Measurements from ENCODE around the gene ZDHHC16.

Gene ZDHHC16

DNA sequence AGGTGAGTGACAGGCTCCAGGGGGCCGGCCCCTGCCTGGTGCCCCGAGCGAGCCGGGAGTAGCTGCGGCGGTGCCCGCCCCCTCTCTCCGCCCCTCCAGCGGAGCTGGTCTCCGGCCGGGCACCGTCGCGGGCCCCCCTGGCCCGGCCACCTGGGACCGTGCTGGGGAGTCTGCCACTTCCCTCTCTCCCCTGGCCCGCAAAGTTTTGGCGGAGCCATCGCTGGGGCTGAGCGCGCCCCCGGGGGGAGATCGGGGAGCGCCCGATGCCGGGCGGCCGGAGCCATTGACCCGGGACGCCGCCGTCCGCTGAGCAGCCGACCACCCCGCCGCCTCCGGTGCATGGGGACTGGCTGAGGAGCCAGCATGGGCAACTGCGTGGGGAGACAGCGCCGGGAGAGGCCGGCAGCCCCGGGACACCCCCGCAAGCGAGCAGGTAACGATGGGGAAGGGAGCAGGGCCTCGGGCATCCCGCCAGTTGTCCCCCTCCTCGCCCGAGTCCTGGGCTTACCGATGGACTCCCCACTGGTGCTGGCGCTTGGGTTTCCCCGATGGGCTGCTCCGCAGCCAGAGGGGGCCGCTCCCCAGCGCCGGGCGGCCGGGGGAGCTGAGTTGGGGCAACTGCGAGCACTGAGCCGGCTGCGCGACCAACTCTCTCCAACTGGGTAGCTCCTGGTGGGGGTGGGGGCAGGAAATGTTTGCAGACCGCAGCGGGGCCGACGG is 53.0 kb downstream of the ZDHHC16 start, which contains the start of gene UBTD1:
Gene UBTD1, plus strand, starts transcription at position 84 of the 720 bp plus-strand sequence. Its CDS starts 280 bp downstream, at position 364.
- peaks cover 1% of the 10 kb centered on the region for H3K36me3 Mint-ChIP-seq (ENCODE audit: low read depth)
- peak within 1 kb of the TSS; percentile 90 to 99 (median 94) for H3K4me3 Mint-ChIP-seq
- H3K27me3 Mint-ChIP-seq (ENCODE audit: low read depth) = peaks cover 28% of the 10 kb centered on the region
- TF ChIP-seq, protein P1, sequence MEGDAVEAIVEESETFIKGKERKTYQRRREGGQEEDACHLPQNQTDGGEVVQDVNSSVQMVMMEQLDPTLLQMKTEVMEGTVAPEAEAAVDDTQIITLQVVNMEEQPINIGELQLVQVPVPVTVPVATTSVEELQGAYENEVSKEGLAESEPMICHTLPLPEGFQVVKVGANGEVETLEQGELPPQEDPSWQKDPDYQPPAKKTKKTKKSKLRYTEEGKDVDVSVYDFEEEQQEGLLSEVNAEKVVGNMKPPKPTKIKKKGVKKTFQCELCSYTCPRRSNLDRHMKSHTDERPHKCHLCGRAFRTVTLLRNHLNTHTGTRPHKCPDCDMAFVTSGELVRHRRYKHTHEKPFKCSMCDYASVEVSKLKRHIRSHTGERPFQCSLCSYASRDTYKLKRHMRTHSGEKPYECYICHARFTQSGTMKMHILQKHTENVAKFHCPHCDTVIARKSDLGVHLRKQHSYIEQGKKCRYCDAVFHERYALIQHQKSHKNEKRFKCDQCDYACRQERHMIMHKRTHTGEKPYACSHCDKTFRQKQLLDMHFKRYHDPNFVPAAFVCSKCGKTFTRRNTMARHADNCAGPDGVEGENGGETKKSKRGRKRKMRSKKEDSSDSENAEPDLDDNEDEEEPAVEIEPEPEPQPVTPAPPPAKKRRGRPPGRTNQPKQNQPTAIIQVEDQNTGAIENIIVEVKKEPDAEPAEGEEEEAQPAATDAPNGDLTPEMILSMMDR (IDR thresholded peaks at IDR 0.05; ENCODE audit: unreplicated experiment in 3 of 3) = no peak
- no peaks in the 10 kb centered on the region for H3K9me3 Mint-ChIP-seq
- H3K4me1 Mint-ChIP-seq = peaks cover 39% of the 10 kb centered on the region
- H3K27ac Mint-ChIP-seq = peak within 1 kb of the TSS; percentile 24 to 96 (median 88)

DNA sequence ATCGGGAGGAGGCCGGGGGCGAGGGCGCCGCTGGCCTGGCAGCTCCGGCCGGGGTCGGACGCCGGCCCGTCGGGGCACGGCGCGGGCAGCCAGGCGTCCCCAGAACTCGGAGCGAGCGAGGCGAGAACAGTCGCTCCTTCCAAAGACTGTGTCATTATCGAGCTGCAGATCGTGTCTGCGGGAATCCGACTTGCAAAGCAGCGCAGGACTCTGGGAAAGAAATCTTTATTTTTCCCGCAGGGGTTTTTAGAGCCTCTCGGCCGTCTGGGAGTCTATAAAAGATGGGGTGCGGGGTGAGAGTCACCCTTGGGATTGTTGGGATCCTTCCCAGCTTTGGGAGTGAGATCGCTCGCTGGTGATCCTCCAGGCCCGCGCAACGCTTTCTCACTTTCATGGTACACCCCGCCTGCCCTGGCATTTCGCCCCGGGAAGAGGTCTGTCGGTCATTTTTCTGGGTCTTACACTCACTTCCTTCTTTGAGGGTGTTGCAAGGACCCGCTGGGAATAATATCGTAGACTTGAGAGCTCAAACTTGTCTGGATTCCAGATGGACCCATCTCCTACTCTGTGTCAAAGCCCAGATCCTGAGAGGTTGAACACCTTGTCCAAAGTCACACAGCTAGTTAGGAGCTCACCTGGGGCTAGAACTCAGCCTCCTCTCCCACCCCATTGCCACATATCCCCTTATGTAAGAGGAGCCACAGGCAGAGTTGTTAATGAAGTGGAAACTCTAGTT is 53.8 kb downstream of the ZDHHC16 start:
- Mint-ChIP-seq H3K4me1 (peaks cover 31% of the 10 kb centered on the region), H3K36me3 (ENCODE audit: low read depth) (no peaks in the 10 kb centered on the region), H3K27me3 (ENCODE audit: low read depth) (peaks cover 28% of the 10 kb centered on the region), H3K4me3 (peak overlapping the region; percentile 75 to 86 (median 86)), H3K9me3 (no peaks in the 10 kb centered on the region), H3K27ac (peak overlapping the region; percentile 1 to 36 (median 20))
- TF ChIP-seq, protein P1 (IDR thresholded peaks at IDR 0.05; ENCODE audit: unreplicated experiment in 3 of 3) = no peak

DNA sequence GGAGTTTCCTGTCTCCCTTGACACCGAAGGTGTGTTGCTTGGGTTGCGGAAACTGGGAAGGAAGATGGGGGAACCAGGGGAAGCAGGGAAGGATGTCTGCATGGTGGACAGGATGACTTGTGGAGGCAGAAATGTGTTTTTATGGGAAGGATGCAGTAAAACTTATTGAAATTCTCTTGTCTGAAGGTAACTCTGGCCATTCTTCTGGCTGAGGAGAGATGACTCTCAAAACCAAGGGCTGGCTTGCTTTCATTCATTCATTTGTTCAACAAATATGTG is 54.3 kb downstream of the ZDHHC16 start:
- peaks cover 28% of the 10 kb centered on the region for H3K27me3 Mint-ChIP-seq (ENCODE audit: low read depth)

DNA sequence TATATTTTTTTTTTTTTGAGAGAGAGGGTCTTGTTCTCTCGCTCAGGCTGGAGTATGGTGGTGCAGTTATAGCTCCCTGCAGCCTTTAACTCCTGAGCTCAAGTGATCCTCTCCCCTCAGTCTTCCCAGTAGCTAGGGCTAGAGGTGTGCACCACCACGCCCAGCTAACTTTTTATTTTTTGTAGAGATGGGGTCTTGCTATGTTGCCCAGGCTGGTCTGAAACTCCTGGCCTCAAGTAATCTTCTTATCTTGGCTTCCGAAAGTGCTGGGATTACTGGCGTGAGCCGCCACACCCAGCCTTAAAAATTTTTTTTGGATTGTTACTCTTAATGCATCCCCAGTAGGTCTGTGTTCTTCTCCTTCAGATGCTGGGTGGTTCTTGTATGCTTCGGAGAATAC is 56.9 kb downstream of the ZDHHC16 start:
- Mint-ChIP-seq H3K4me3 (no peak overlapping the region), H3K4me1 (peaks cover 14% of the 10 kb centered on the region), H3K27me3 (ENCODE audit: low read depth) (peaks cover 35% of the 10 kb centered on the region), H3K9me3 (no peaks in the 10 kb centered on the region), H3K27ac (no peak overlapping the region), H3K36me3 (ENCODE audit: low read depth) (no peaks in the 10 kb centered on the region)
- TF ChIP-seq, protein P1 (IDR thresholded peaks at IDR 0.05; ENCODE audit: unreplicated experiment in 3 of 3) = no peak

More for the DNA sequence above, 54.3 kb downstream of the ZDHHC16 start:
- Mint-ChIP-seq H3K27ac (peak overlapping the region in 2 of 3 experiments; percentile 1 to 16), H3K9me3 (no peaks in the 10 kb centered on the region), H3K4me1 (peaks cover 26% of the 10 kb centered on the region), H3K36me3 (ENCODE audit: low read depth) (no peaks in the 10 kb centered on the region), H3K4me3 (peak overlapping the region; percentile 75 to 86 (median 86))
- TF ChIP-seq, protein P1 (IDR thresholded peaks at IDR 0.05; ENCODE audit: unreplicated experiment in 3 of 3) = no peak

DNA sequence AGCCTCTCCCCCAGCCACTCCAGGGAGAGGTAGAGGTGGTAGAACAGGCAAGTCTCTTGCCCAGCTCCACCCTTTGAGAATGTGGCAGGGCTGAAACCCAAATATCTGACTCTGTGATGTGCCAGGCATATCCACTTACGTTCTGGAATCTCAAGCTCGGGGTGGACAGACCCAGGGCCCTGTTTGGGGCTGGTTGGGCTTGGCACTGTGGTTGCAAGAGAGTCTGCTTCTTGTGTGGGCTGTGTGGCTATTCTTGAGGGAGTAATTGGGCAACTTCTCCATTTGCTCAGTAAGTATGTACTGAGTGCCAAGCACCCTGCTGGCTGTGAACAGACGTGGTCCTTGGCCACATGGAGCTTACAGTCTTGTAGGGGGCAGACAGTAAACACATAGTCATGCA is 57.4 kb downstream of the ZDHHC16 start:
- TF ChIP-seq, protein P1 (IDR thresholded peaks at IDR 0.05; ENCODE audit: unreplicated experiment in 3 of 3) = no peak

More for the DNA sequence above, 57.4 kb downstream of the ZDHHC16 start:
- H3K27me3 Mint-ChIP-seq (ENCODE audit: low read depth) = peaks cover 35% of the 10 kb centered on the region
- H3K4me1 Mint-ChIP-seq = peaks cover 14% of the 10 kb centered on the region
- no peaks in the 10 kb centered on the region for H3K36me3 Mint-ChIP-seq (ENCODE audit: low read depth)
- H3K27ac Mint-ChIP-seq = no peak overlapping the region
- H3K9me3 Mint-ChIP-seq = no peaks in the 10 kb centered on the region
- H3K4me3 Mint-ChIP-seq = no peak overlapping the region

Data from nephron (organoid).